ENCODE results near the gene SSH2. TPM values are rescaled to one million over a fixed set of nuclear protein-coding genes. Genes with fewer than 3 reads are reported as not detected.

Gene SSH2
- total and polyA plus RNA-seq, 2 experiments from 2014 or later, result 32.4 to 43.2 TPM

- Histone ChIP-seq H3K27ac (no peak overlapping the region), H3K4me1 (ENCODE audit: low read depth) (no peaks in the 10 kb centered on the region), H3K4me3 (no peak overlapping the region), H3K27me3 (no peaks in the 10 kb centered on the region), H3K36me3 (peaks cover 34% of the 10 kb centered on the region), H3K9me3 (ENCODE audit: low read depth) (no peaks in the 10 kb centered on the region)
- no peak for TF ChIP-seq CTCF (IDR thresholded peaks at IDR 0.05; ENCODE audit: low read depth, low read length)
- DNase-seq (ENCODE audit: low read depth in 1 of 2, low spot score in 1 of 2), result no peak
Measured at GRCh38 chr17:29629839-29630238, 300.2 kb downstream of the SSH2 start.

GRCh38 chr17:29628644-29629043, 301.4 kb downstream of the SSH2 start:
- H3K27ac ChIP-seq, result no peak overlapping the region
- no peak overlapping the region for H3K4me3 ChIP-seq
- DNase-seq (ENCODE audit: low read depth in 1 of 2, low spot score in 1 of 2), result no peak
- H3K27me3 ChIP-seq, result no peaks in the 10 kb centered on the region
- H3K36me3 ChIP-seq, result peaks cover 27% of the 10 kb centered on the region
- H3K9me3 ChIP-seq (ENCODE audit: low read depth), result no peaks in the 10 kb centered on the region
- no peaks in the 10 kb centered on the region for H3K4me1 ChIP-seq (ENCODE audit: low read depth)
- TF ChIP-seq CTCF (IDR thresholded peaks at IDR 0.05; ENCODE audit: low read depth, low read length), result no peak

- TF ChIP-seq CTCF (IDR thresholded peaks at IDR 0.05; ENCODE audit: low read depth, low read length), result no peak
- no peaks in the 10 kb centered on the region for H3K9me3 ChIP-seq (ENCODE audit: low read depth)
- H3K27ac ChIP-seq, result no peak overlapping the region
- H3K4me1 ChIP-seq (ENCODE audit: low read depth), result peaks cover 6% of the 10 kb centered on the region
- DNase-seq (ENCODE audit: low read depth in 1 of 2, low spot score in 1 of 2), result no peak
- no peak overlapping the region for H3K4me3 ChIP-seq
- H3K36me3 ChIP-seq, result peaks cover 27% of the 10 kb centered on the region
- H3K27me3 ChIP-seq, result no peaks in the 10 kb centered on the region
Measured at GRCh38 chr17:29627951-29628350, 302.1 kb downstream of the SSH2 start.

- no peak for TF ChIP-seq CTCF (IDR thresholded peaks at IDR 0.05; ENCODE audit: low read depth, low read length)
- Histone ChIP-seq H3K4me1 (ENCODE audit: low read depth) (peaks cover 24% of the 10 kb centered on the region), H3K36me3 (peaks cover under 1% of the 10 kb centered on the region), H3K27ac (no peak overlapping the region), H3K27me3 (no peaks in the 10 kb centered on the region), H3K4me3 (no peak overlapping the region), H3K9me3 (ENCODE audit: low read depth) (no peaks in the 10 kb centered on the region)
- DNase-seq (ENCODE audit: low read depth in 1 of 2, low spot score in 1 of 2), result peak in 1 of 2 donors; percentile 60
Measured at GRCh38 chr17:29625037-29625750, 304.8 kb downstream of the SSH2 start.

GRCh38 chr17:29624586-29624985, 305.4 kb downstream of the SSH2 start:
- DNase-seq (ENCODE audit: low read depth in 1 of 2, low spot score in 1 of 2), result no peak
- no peaks in the 10 kb centered on the region for H3K36me3 ChIP-seq
- H3K27me3 ChIP-seq, result no peaks in the 10 kb centered on the region
- no peak overlapping the region for H3K4me3 ChIP-seq
- TF ChIP-seq CTCF (IDR thresholded peaks at IDR 0.05; ENCODE audit: low read depth, low read length), result no peak
- H3K9me3 ChIP-seq (ENCODE audit: low read depth), result no peaks in the 10 kb centered on the region
- H3K27ac ChIP-seq, result no peak overlapping the region
- peaks cover 30% of the 10 kb centered on the region for H3K4me1 ChIP-seq (ENCODE audit: low read depth)
